NCI-H1694 treated with DMSO at 0.1 percent for 48 hours (cell line): ENCODE measurements around the gene TMEM39A.

Source experiments
- DNase-seq: peaks from one replicate; lab custom pipeline; 2025; lab: John Stamatoyannopoulos, UW

TMEM39A gene

DNA sequence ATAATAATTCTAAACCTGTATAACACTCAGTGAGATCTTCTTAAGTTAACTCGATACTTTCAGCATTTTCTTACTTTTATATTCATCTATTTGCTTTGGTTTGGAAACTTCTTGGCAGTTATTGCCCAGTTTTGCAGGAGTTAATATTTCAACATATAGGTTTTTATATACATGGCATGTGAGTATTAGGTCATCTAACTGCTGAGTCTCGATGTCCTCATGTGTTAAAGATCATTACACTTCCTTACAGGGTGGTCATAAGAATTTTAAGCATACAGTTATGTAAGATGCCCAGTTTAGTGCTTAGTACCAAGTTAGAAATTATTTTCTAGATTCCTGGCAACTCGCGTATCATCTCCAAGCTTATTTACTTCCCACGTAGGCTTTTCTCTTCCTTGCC is 62.9 kb downstream of the TMEM39A start:
- no peak for DNase-seq

DNA sequence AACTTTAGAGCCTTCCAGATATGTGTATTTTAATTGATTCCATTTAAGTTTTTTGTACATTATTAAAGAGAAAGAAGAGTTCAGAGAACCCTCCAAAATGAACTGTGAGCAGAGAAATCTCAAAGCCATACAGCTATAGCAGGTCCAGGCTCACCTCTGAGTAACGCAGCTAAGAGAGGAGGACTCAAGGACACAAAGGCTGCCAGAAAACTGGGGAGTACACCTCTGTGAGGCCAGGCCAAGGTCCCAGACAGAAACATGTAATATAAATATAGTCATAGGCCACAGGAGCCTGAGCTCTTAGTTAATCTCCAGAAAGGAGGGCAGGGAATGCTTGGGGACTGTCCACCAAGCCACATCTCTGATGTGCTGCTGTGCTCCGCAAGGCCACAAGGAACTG is 66.5 kb downstream of the TMEM39A start:
- DNase-seq = no peak

DNA sequence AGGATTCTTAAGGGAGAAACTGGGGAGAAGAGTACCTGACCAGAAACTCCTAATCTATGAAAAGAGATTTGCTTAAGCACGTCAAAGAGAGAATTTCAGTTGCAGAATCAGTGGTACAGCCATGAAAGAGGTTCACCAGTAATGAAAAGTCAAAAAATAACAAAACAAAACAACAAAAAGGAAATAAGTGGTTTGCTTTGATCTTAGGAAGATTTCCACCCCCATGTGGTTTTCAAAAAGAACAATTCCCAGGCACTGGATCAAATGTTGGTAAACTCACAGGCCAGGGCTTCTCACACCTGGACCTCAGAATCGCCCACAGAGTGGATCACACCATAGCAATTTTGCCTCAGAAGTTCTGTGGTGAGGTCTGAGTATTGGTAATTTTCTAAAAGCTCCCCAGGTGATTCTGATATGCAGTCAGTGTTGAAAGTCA is 67.5 kb downstream of the TMEM39A start:
- DNase-seq = no peak

DNA sequence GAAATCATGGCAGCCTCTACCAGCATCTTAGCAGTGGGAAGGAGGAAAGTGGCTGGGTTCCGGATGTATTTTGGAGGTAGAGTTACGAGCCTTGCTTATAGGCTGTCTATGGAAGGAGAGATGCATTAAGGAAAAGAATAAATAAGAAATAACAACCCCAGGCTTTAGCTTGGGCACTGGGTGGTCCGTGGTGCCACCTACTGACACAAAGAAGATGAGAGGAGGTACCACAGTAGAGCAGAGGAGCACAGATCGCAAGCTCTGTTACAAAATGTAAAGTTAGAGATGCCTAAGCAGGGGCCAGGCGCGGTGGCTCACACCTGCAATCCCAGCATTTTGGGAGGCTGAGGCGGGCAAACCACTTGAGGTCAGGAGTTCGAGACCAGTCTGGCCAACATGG is 74.8 kb downstream of the TMEM39A start:
- DNase-seq = no peak

DNA sequence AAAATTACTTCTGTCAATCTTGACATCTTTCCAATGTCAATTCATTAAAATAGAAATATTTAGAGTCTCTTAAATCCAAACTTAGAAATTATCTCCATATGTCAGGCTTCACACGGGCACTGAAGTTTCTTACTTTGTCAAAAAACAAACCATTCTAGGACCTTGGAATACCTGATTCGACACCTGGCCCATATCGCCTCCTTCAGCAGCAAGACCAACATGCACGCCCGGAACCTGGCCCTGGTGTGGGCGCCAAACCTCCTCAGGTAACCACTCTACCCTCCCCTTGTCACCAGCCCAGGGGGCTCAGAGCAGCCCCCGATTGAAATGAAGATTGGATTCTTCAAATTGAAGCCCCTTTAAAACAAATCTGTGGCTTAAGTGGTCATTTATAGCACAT is 81.3 kb downstream of the TMEM39A start:
- DNase-seq = no peak

DNA sequence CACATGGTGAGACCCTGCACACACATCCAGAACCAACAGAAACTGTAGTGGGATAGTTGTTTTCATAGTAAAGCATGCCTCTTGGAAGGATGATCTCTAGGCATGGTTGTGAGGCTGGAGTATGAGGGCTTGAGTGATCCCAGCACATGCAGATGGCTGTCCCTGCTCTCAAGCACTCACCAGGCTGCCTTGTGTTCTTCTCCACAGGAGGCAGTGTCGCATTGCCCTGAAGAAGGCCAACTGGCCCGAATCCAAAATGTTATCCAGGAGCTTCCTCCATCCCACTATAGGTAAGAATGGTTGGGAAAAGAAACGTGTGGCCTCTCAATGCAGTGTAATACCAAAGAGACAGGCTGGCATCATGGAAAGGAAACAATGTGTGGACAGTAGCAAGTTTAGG is 82.7 kb downstream of the TMEM39A start:
- no peak for DNase-seq
